Epithelial cell of proximal tubule (primary cell): ENCODE measurements around the gene PSMC2. TPM values are rescaled to one million over a fixed set of nuclear protein-coding genes. Genes with fewer than 3 reads are reported as not detected.

ENCODE experiments used
- DNase-seq: peaks from one replicate; pipeline ENCODE4 v3.0.0-alpha.2; 2011; ENCODE audit warnings: low read depth
- H3K4me3 ChIP-seq: 2 replicates; pipeline ENCODE4 v1.5.1; 2011; ENCODE audit warnings: low read depth, mild to moderate bottlenecking, low read length
- total RNA-seq: library from RNA; depleted of rRNA; stranded (reverse); fragments of >200 nt; gene quantifications from 2 replicates; pipeline ENCODE4 v1.2.3, GENCODE V29; 2015
- TF ChIP-seq, protein P1 (sequence below): conservative IDR thresholded peaks from 2 replicates; pipeline ENCODE4 v1.5.1; 2012; ENCODE audit warnings: low read depth, mild to moderate bottlenecking, low read length

PSMC2 gene
- total RNA-seq, 1 donor from 2014 or later, result 124 TPM

GRCh38 chr7:103343758-103344452, 3.5 kb upstream of the PSMC2 start:
- peak overlapping the region; percentile 72 for H3K4me3 ChIP-seq
- TF ChIP-seq, protein P1, sequence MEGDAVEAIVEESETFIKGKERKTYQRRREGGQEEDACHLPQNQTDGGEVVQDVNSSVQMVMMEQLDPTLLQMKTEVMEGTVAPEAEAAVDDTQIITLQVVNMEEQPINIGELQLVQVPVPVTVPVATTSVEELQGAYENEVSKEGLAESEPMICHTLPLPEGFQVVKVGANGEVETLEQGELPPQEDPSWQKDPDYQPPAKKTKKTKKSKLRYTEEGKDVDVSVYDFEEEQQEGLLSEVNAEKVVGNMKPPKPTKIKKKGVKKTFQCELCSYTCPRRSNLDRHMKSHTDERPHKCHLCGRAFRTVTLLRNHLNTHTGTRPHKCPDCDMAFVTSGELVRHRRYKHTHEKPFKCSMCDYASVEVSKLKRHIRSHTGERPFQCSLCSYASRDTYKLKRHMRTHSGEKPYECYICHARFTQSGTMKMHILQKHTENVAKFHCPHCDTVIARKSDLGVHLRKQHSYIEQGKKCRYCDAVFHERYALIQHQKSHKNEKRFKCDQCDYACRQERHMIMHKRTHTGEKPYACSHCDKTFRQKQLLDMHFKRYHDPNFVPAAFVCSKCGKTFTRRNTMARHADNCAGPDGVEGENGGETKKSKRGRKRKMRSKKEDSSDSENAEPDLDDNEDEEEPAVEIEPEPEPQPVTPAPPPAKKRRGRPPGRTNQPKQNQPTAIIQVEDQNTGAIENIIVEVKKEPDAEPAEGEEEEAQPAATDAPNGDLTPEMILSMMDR, result no peak
- no peak for DNase-seq

DNA sequence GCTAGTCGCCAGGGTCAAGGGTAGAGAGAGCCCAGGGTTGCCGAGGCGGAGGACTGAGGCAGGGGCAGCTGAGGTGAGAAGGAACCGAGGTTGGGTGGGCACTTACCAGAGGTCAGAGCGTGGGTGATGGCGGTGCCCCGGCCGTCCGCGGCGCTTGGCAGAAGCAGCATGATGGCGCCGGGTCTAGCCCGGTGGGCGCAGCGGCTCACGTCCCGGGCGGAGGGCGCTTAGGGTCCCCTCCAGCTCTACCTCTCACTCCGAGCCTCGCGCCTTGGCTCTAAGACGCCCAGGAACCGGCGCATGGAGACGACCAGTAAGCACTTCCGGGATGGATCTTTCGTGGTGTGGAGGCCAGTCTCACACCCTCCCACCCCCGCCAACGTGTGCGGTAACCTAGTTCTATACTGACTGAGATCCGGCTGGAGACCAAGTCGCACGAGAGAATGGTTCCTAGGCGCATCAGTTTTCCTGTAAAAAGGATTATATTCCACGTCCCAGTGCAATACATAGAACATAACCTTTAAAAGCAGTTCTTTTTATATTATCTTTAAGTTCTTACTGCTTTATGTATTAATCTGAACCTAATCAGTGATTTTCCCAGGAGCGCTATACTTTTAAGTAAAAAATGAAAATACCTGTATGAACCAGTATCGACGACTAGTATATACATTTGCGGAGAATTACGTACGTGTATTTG, 2.8 kb upstream of the PSMC2 start, which contains the start of gene DNAJC2:
Gene DNAJC2, minus strand, starts transcription at position 315 of the 697 bp plus-strand sequence. Its CDS starts 145 bp downstream, at position 170.
- H3K4me3 ChIP-seq, result peak within 1 kb of the TSS; percentile 72
- TF ChIP-seq, protein P1, result no peak
- DNase-seq, result peak; percentile 70

GRCh38 chr7:103346396-103346795, 1.0 kb upstream of the PSMC2 start:
- TF ChIP-seq, protein P1, result no peak
- H3K4me3 ChIP-seq, result no peak overlapping the region
- no peak for DNase-seq

DNA sequence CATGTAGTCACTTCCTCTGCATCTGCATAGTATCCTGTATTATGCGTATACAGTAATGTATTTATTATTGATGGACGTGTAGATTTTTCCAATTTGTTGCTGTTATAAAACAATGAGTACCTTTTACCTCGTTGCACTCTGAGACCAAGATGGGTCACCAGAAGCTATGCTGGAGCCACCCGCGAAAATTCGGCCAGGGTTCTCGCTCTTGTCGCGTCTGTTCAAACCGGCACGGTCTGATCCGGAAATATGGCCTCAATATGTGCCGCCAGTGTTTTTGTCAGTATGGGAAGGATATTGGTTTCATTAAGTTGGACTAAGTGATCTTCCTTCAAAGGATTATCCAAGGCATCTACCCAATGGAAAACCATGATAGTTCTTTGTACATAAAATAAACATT, 1.0 kb downstream of the PSMC2 start:
- TF ChIP-seq, protein P1, result no peak
- peak overlapping the region; percentile 74 for H3K4me3 ChIP-seq
- DNase-seq, result no peak

GRCh38 chr7:103348959-103349358, 1.5 kb downstream of the PSMC2 start:
- TF ChIP-seq, protein P1, result no peak
- peak overlapping the region; percentile 74 for H3K4me3 ChIP-seq
- DNase-seq, result no peak

- no peak for DNase-seq
- no peak overlapping the region for H3K4me3 ChIP-seq
- TF ChIP-seq, protein P1, result no peak
Observed at GRCh38 chr7:103349805-103350204, 2.4 kb downstream of the PSMC2 start.
